Right hindlimb (tissue), 1 donor: Measurements from ENCODE around the gene SH2D3A.

ENCODE experiments used
- DNase-seq: peaks from one replicate; pipeline ENCODE4 v3.0.0-alpha.2; 2018

Gene SH2D3A

DNA sequence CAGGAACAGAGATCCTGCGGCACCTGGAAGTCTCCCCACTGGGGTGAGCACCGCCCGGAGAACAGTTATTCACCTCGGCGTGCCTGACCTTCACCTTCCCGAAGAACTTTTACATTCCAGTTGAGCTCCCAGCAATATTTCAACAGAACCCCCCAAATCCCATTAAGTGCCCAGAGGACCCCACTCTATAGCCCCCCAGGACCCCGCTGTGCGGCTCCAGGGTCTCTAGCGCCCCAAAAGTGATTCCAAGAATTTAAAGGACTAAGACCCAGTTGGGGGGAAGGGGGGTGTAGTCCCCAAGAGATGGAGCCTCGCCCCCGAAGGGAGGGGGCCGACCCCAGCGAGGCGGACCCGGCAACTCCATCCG, 30.3 kb downstream of the SH2D3A start:
- DNase-seq, result no peak

DNA sequence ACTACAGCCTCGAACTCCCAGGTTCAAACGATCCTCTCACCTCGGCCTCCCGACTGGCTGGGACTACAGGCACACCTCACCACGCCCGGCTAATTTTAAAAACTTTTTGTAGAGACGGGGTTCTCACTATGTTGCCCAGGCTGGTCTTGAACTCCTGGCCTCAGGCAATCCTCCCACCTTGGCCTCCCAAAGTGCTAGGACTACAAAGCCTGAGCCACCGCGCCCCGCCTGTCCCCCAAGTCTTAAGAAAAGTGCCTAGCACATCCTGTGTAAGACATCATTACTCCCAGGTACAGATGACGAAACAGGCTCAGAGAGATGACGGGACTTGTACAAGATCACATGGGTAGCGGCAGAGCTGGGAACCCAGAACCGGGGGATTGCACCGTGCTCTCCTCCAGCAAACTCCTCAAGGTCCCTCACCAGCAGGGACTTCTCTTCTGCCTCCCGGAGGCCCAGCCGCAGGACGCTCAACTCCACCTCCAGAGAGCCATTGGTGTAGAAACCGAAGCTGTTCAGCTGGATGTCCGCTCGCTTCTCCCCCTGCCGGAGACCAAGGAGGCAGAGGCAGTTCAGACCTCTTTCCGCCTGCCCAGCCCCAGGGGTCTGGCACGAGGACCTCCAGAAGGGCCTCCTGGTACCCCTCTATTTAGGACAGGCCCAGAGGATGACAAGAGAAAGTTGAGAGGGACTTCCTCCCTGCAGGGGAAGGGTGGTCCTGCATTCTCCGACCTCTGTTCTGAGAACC, 30.9 kb downstream of the SH2D3A start:
- peak; percentile 85 for DNase-seq

DNA sequence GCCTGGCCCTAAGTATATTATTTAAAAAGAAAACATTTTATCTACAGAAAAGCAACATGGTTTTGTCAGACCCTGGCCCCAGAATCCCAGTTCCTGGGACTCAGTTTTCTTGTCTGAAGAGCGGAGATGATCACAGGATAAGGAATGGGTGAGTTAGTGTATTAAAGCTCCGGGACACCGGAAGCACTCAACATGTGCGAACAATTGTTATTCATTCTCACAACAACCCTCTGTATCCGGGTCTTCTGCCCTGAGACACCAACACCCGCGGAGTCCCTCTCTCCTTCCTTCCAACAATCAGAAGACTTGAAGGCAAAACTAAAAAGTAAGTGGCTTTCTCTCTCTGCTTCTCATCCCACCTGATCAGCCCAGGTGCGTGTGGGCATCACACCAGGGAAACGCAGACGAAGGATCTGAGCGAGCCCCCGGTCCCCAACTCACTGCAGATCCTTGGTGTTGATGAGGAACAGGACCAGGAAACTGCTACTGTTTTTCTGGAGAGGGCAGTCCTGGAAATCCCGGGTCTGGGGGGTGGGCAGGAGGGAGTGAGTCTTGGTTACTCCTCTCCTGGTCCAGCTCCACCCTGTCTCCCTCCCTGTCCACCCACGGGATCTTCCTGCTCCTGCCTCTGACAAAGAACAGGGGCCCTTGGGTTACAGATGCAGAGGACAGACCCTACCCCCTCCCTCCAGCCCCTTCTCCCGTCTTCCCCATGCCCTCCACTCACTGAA, 31.9 kb downstream of the SH2D3A start:
- DNase-seq, result no peak

DNA sequence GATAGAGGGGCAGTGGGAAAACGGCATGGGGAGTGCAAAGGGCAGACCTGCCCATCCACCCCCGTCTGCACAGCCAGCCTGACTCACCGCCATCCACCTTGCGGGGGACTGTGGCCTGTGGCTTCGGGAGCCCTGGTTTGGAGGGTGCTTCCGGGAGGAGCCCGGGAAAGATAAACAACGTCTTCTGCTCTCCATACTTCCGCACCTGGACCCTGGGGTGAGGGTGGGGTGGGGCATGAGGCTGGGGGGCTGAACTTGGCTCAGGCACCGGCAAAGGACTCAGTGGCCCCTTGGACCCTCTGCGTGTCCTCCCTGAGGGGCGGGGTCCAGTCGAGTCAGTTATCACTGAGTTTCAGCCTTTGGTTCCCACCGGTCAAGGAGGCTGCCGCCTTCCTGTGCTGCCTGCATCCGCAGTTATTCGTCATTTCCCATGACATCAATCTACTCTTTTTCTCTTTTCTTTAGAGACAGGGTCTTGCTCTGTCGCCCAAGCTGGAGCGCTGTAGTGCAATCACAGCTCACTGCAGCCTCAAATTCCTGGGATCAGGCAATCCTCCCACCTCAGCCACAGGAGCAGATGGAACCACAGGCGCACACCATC, 33.0 kb downstream of the SH2D3A start:
- no peak for DNase-seq

DNA sequence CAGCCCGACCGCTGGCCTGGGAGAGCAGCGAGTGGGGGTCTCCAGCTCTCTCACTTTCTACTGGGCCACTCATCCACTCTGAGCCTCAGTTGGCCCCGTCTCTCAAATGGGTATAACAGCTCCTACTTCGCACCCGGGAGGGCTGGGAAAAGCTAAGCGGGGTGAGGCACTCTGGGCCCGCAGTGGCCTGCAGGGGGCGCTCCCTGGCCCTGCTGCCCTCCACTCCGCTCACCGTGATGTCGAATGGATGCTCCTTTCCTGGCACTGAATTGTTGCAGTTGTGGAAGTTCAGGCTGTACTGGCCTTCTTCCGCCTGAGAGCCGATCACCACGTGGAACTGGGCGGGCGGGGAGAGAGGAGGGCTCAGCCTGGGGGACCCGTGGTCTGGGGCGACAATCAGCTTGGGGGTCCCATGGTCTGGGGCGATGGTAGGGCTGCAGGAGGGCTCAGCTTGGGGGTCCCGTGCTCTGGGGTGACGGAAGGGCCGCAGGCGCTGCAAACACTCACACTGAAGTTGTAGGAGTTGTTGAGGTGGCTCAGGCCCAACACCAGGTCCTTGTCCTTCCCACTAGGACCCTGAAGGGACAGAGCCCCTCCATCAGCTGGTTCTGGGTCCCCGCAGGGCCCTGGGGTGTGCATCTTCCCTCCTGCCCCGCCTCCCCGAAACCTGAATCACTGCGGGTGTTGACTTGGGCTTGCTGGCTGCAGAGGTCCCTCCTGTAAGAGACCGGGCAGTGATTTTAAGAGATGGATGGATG, 33.7 kb downstream of the SH2D3A start:
- DNase-seq, result no peak

DNA sequence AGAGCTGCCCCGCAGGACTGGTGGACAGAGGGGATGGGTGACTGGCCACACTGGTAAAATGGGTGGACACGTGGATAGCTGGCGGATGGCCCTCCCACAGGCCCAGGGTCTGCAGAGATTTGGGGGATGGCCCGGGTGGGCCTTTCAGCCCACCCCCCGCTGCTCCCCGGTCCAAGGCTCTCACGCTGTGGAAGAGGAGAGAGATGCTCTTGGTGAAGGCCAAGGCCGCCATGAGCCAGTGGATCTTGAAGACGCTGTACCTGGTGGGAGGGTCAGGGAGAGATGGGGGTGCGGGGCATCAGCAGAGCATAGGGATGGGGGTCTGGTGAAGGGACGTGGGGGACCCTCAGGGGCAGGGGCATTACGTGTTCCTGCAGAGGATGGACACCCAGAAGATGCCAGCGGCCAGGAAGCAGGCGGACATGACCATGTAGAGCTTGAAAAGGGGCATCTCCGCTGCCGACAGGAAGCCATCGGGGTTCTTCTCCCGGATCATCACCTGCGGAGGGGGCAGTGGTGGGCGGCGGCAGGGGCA, 34.4 kb downstream of the SH2D3A start:
- DNase-seq, result no peak

DNA sequence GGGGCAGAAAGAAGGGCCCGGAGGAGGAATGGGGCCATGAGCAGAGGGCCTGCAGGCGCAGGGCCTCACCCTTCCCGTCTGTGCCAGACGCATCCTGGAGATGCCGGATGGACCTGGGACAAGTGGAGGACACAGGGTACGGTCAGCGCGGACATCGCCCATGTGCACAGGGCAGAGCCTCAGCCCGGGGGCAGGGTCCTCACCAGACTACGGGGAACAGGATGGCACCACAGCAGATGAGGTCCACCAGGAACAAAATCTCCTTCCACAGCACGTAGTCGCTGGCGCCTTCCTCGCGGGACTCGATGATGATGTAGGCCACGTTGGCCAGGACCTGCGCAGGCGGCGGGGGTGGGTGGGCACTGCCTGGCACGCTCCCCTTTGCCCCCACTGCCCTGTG, 35.4 kb downstream of the SH2D3A start:
- no peak for DNase-seq

DNA sequence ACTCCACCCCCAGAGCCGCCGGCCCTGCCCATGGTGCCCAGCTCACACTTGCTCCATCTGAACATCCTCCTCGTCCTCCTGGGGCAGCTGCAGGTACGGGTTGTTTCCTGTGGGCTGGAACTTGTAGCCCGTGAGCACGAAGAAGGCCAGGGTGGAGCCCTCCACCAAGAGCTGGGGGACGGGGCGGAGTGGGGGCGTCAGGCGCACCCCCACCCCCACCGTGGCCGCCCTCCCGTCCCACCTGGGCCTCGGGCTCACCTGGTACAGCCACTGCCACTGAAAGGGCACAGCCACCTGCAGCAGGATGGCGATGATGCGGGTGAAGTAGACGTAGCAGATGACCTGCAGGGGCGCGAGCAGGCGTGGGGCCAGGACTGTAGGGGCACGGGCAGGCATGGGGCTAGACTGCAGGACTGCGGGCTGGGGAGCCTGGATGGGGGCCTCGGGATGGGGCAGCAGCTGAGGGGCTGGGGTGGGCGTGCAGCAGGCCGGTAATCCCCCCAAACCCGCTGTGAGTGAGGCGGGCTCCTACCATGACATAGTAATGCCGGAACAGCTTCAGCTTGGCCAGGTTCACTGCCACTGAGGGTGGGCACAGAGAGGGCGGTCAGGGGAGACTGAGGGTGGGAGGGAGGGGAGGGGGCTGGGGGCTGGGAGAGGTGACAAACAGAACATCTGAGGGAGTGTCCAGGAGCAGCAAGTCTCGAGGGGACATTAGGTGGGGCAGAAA, 36.1 kb downstream of the SH2D3A start:
- no peak for DNase-seq

DNA sequence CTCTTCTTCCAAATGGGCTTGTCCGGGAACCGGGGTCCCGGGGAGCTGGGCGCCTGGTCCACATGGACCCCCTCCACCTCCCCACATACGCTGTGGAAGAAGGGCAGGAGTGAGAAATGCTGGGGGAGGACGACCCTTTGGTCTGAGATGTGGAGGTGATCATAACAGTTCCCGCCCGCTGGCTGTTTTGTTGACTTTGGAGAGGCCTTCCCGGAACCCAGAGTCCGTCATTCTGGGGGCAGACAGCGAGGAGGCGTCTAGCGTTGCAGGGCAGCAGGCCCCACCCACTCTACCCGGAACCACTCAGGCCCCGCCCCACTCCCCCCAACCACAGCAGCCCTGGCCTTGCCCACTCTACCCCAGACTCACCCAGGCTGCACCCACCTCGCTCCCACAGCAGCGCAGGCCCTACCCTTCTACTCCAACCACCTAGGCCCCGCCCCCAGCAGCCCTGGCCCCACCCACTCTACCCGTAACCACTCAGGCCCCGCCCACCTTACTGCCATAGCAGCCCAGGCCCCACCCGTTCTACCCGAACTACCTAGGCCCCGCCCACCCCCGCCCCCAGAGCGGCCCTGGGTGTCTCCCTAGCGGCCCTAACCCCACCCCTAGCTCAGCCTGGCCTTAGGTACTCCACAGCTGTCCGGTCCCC, 37.0 kb downstream of the SH2D3A start:
- DNase-seq, result no peak

DNA sequence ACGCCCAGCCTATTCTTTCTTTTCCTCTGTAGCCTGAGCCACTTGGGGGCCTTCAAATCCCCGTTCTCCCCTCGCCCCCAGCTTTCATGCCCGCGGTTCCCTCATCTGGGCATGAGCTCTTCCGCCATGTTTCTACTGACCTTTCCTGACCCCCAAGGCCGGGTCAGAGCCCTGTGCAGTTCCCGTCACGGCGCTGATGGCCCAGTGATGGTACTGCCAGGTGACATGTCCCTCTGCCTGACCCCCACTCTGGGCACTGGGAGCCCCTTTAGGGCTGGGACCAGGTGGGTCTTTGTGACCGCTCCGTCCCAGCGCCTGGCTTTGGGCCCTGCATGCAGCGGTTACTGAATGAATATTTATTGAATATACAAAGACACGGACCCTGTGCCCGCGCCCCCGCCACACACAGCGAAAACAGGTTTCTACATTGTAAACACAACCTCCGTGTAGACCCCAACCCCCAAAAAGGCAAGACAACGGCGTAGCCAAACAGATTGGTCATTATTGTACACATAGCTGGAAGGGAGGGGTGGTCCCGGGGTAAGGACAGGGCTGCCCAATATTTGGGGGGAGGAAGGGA, 37.6 kb downstream of the SH2D3A start:
- no peak for DNase-seq

DNA sequence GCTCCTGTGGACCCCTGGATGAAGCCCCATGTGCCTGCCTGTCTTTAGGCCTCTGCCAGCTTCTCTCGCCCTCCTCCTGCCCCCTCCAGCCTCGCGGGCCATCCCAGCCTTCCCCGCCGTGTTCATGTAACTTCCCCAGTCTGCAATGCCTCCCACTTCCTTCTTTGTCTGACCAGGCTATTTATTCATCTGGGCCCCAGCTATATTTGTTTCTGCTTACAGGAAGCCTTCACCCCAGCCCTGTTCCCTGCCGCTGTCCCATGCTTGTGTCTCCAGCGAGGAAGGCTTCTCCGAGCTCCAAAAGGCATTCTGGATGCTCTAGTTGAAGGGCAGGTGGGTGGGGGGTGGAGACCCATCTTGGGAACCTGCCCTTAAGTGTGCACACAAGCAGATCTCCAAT, 38.9 kb downstream of the SH2D3A start:
- DNase-seq, result no peak

DNA sequence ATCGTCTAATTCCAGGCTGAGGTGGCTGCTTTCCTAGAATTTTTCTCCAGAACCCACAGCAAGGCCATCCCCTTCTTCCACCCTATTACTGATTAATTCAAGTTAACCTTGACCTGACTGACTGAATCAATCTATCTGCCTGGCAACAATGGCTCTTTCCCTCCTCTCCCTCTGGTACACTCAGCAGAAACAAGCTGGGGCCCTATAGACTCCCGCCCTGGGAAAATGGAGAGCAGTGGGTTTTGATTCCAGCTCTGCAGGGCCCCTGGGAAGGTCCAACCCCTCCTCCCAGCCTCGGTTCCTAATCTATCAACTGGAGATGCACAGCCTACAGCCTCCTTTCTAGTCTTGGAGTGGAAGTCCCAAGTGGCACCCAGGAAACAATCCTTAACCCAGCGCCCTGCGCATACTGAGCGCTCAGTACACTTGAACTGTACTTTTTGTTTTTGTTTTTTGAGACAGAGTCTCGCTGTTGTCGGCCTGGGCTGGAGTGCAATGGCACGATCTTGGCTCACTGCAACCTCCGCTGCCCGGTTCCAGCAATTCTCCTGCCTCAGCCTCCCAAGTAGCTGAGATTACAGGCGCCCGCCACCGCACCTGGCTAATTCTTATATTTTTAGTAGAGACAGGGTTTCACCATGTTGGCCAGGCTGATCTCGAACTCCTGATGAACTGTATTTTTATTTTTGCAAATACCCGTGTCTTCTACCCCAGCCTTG, 41.6 kb downstream of the SH2D3A start:
- no peak for DNase-seq

DNA sequence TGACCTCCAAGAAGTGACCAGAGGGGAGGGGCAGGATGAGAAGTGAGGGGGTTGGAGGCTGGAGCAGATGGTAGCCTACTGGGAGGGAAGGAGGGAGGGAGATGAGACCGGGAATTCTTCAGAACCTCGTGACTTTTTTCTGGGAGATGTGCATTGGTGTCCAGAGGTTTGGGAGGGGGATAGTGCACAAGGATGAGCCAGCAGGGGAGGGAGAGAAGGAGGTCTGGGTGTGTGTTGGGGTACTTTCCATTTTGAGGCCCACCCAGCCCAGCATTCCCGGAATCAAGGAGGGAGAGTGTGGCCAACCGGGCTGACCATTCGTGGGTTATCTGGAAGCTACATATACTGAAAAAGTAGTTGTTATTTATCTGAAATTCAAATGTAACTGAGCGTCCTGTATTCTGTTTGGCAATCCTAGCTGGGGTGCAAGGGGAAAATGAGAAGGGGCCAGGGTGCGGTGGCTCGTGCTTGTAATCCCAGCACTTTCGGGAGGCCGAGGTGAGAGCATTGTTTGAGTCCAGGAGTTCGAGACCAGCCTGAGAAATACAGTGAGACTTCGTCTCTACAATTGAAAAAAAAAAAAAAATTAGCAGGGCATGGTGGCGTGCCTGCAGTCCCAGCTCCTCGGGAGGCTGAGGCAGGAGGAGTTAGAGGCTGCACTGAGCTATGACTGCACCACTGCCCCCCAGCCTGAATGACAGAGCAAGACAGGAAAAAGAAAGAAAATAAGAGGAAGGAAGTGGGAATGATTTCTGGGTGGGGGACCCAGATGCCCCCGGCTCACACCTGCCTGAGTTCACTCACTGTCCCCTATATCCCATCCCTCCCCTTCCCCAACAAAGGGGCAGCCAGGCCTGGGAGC, 42.4 kb downstream of the SH2D3A start:
- no peak for DNase-seq

DNA sequence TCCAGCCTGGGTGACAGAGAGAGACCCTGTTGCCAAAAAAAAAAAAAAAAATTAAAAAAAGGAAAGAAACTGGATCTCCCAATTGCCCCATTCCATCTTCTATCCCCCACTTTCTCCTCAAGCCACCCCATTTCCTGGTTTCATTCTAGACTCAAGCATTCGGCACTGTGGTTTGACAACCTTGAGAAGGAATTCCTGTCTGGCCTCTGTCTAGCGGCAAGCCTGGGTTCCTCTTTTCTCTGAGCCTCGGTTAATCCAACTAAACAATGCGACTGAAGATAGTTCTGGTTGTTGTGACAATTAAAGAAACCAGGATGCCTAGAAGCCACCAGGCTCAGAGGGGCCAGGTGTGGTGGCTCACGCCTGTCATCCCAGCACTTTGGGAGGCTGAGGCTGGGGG, 43.5 kb downstream of the SH2D3A start:
- no peak for DNase-seq

DNA sequence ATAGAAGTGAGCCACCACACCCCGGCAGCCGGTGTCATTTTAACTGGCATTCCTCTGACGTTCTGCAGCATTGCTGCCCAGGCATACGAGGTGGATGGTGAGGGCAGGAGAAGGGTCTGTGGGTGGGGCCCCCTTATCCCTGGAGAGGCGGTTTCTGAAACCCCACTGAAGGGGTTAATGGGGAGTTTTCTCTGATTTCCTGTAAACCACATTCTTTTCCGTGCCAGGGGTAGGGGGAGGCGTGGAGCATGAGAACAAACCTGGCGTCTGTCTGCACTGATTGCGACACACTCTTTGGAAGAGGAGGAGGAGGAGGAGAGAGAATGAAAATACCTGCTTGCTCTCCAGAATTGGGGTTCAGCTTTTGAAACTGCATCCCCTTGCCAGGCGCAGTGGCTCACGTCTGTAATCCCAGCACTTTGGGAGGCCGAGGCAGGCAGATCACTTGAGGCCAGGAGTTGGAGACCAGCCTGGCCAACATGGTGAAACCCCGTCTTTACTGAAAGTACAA, 44.1 kb downstream of the SH2D3A start:
- no peak for DNase-seq

DNA sequence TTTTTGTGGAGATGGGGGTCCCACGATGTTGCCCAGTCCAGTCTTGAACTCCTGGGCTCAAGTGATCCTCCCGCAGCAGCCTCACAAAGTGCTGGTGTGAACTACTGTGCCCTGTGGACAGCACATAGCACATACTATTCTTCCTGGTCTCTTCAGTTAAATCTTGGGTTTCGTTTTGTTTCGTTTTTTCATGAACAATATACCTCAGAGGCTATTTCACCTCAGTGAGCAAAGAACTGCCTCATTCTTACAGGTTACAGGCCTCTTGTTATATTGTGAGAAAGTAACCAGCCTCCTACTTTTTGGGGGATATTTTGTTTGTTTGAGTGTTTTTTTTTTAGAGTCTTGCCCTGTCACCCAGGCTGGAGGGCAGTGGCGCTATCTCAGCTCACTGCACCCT, 45.5 kb downstream of the SH2D3A start:
- DNase-seq, result no peak

DNA sequence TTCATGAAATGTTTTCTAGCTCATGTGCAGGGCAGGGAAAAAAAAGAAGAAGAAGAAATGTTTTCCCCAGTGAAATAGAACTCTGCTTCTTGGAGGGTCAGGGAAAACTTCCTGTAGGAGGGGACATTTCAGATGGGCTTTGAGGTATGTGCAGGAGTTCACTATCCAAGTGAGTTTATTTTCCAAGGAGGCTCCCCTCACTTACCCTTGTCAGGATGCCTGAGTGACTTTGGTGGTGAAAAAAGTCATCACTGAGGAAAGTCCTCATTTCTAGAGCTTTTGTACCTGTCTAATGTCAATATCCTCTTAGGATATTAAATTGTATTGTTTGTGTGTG, 46.1 kb downstream of the SH2D3A start:
- DNase-seq, result no peak

DNA sequence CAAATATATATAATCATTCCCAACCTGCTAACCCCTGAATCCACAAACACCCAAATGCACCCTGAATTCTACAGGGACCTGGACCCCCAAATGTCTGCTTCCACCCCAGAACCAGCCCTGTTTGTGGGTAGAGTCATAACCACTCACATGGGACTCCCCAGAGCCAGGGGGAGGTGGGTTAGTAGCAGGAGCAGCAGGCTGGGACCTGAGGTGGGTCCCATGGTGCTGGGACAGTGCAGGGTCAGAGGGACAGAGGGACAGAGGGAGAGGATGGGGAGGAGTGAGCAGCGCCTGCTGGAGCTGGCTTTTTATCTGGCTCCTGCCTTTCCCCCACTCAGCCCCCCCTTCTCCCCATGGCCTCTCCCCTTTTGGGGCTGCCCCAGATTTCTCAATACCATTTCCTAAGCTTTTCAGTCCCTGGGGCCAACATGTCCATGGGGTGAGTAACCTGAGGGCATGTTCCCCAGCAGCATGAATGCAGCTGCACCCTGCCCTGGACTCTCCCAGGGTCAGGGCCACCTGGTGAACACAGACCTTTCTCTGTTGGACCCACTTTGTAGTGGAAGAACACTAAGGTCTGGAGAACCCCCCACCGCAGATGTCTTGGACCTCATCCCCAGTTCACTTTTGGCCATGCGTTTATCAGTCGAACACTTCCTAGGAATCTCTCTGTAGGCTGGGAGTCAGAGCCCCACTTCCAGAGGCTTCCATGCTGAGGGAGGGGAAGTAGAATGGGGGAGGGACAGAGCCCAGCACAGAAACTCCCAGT, 46.7 kb downstream of the SH2D3A start, which contains the start of gene C3:
Gene C3, minus strand, starts transcription at position 282 of the 769 bp plus-strand sequence. Its CDS starts 61 bp downstream, at position 221.
- no peak for DNase-seq

DNA sequence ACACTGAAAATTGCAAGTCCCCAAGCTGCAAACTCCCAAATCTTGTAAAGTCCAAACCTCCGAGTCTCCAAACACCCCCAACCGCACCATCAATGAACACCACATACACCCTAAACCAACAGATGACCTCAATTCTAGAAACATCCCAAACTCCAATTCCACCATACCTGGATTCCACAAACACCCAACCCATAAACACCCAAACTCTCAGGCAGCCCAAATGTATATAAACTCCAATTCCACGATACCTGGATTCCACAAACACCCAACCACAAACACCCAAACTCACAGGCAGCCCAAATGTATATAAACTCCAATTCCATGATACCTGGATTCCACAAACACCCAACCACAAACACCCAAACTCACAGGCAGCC, 47.3 kb downstream of the SH2D3A start:
- DNase-seq, result no peak
